DND-41 (cell line): Measurements from ENCODE around the gene CDC42BPG.

ENCODE experiments used
- EZH2 ChIP-seq: IDR thresholded peaks from 3 replicates; pipeline ENCODE4 v1.6.1; 2012; ENCODE audit warnings: borderline replicate concordance, low read depth, mild to moderate bottlenecking, moderate library complexity, low read length, inconsistent platforms; ENCODE audit not compliant: severe bottlenecking
- TF ChIP-seq, protein P1 (sequence below): IDR thresholded peaks from 2 replicates; pipeline ENCODE4 v1.5.1; 2012; ENCODE audit warnings: borderline replicate concordance, low read length, moderate library complexity, mild to moderate bottlenecking; ENCODE audit not compliant: poor library complexity, severe bottlenecking; ENCODE audit errors: extremely low read depth

DNA sequence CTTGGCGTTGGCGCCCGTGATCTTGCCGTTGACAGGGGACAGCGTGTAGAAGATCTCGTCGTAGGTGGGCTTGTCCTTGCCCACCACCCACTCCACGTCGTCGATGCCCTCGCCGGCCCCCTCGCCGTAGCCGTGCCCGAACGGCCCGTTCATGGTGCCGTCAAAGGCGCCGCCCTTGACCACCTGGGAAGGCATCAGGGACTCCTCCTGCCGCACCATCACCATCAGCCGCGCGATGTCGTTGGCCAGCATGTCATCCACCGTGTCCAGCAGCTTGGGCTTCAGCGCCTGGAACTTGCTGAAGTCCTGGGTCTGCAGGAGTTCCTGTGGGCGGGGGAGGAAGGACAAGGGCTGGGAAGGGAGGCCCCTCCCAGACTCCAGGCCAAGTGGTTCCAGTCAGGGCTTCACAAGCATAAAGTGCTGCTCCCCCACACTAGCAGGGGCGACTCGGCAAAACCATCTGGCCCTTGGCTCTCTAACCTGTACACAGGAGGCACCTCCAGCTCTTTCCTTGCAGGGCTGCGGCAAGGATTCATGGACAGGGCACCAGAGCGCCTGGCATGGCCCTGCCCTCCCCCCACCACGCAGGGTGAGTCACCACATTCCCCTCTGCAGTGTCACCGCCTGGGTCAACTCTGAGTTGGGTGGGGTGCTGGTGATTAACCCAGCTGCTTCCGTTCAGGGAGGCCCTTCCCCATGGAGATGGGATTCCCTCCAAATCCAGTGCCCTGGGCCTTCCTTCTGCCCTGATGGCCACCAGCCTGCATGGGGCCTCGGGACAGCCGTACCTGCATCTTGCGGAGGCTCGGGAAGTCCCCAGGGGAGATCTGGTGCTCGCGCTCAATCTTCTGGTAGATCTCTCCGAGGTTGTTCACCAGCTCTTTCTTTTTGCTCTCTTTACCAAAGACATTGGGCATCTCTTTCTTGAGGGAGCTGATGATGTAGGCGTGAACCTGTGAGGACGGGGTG lies 10.4 kb upstream of the CDC42BPG start:
- TF ChIP-seq EZH2: no peak
- TF ChIP-seq, protein P1, sequence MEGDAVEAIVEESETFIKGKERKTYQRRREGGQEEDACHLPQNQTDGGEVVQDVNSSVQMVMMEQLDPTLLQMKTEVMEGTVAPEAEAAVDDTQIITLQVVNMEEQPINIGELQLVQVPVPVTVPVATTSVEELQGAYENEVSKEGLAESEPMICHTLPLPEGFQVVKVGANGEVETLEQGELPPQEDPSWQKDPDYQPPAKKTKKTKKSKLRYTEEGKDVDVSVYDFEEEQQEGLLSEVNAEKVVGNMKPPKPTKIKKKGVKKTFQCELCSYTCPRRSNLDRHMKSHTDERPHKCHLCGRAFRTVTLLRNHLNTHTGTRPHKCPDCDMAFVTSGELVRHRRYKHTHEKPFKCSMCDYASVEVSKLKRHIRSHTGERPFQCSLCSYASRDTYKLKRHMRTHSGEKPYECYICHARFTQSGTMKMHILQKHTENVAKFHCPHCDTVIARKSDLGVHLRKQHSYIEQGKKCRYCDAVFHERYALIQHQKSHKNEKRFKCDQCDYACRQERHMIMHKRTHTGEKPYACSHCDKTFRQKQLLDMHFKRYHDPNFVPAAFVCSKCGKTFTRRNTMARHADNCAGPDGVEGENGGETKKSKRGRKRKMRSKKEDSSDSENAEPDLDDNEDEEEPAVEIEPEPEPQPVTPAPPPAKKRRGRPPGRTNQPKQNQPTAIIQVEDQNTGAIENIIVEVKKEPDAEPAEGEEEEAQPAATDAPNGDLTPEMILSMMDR: no peak
